HG03565 (cell line): ENCODE measurements around the gene GHRHR.

Experiments used
- ATAC-seq: cut with Tn5 transposase; IDR thresholded peaks from one replicate; pipeline ENCODE4 v1.9.1; 2021; ENCODE audit warnings: mild to moderate bottlenecking, moderate library complexity; ENCODE audit not compliant: unreplicated experiment

GHRHR gene

DNA sequence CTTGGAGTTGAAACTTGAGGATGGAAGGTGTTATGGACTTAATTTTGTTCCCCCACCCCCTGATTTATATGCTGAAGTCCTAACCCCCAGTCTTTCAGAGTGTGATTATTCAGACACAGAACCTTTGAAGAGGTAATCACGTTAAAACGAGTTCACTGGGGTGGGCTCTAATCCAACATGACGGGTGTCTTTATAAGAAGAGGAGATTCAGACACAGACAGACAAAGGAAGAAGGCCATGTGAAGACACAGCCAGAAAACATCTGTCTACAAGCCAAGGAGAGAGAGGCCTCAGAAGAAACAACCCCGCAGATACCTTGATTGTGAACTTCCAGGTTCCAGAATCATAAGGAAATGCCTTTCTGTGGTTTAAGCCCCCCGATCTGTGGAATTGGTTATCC is 37.0 kb downstream of the GHRHR start:
- ATAC-seq, result no peak

DNA sequence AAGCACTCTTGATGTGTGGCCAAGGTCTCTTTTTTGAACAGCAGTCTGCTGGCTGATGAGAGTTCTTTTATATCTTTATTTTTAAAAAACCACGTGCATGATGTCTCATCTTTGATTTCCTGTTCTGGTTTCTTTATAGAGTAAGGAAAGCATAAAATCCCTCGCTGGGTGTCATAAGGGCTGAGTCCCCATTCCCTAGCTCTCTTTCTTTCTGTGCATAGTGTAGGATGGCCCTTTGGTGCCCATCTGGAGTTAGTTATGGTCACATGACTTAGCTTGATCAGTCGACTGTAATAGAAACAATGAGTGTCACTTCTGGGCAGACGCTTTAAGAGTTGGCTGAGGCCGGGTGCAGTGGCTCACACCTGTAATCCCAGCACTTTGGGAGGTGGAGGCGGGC is 38.5 kb downstream of the GHRHR start:
- ATAC-seq, result no peak

DNA sequence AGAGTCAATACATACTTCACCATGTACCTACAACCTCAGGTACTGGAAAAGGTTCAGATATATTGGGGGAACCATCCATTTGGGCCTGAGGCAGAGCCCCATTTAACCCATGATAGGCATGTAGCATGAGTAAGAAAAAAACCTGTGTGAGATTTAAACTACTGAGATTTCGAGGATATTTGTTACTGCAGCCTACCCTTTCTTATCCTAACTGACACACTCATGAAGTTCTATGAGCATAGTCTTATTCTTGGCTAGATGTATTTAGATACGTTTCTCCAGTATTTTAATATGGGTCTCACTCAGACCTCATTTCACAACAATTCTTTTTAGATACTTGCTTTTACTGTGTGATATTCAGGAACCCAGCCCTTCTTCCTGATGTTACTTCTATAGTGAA is 39.3 kb downstream of the GHRHR start:
- no peak for ATAC-seq

DNA sequence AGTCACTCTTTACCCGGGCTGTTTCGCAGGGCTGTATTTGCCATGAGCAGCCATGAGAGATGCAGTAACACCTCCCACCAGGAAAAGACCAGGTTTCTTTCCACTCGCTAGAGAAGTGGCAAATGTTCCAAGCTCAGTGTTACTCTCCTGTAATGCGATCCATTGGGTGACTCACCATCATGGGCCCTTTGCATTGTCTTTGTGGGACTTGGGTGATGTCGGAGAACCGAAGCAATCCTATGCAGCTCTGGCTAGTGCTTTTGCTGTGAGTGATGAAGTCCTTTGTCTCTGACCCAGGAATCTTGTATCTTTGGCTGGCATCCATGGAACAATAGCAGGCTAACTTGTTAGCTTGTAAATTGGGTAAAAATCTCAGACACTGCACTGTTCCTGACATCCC is 40.0 kb downstream of the GHRHR start:
- no peak for ATAC-seq

DNA sequence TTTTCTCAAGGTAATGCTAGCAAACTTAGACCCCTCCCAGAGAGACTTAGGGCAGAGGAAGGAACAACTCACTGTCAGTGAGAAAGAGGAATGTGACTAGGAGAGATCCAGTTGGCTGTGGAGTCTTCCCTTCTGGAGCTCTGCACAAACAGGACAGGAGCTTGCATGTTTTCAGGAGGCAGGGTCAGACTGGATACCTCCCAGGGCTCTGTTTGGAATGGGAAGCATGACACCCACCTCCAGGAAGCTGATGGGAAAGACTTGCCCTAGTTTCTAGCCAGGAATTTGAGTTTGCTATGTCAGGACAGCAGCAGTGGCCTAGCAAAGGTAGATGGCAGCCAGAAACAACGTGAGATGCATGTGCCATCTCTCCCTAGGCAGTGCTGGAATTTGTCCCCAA is 40.6 kb downstream of the GHRHR start:
- ATAC-seq, result no peak

DNA sequence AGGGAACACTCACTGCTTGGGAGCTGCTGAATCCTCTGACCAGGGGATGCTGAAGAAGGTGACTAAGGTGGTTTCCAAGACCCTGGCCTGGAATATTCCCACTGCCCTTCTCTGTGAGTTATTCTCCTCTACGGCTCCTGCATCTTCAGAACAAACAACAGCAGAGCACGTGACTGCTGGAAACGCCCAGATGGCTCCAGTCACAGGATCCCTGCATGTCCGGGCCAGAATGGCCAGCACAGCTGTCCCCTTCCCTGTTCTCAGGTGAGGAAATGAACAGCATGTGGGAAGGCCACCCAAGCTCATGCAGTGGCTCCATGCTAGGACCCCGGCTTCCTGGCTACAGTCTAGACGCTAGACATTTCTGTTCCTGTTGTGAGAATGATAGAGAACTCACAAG is 43.1 kb downstream of the GHRHR start:
- no peak for ATAC-seq

DNA sequence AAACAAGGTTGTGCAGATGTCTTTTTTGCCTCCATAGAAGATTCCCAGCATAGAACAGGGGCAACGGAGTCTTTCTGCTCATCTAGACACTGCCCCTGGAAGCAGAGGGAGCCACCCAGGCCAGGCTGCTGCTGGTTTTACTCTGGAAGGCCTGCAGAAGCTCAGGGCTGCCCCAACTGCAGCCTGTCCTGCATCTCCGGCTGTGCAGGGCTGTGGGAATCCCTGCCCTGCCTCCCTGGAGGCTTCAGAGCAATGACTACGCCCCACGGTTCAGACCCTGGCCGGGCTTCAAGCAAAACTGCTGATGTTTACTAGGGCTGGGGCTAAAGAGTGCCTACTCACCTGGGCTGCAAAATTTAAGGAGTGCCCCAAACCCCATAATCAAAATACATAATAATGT is 43.9 kb downstream of the GHRHR start:
- ATAC-seq, result no peak

DNA sequence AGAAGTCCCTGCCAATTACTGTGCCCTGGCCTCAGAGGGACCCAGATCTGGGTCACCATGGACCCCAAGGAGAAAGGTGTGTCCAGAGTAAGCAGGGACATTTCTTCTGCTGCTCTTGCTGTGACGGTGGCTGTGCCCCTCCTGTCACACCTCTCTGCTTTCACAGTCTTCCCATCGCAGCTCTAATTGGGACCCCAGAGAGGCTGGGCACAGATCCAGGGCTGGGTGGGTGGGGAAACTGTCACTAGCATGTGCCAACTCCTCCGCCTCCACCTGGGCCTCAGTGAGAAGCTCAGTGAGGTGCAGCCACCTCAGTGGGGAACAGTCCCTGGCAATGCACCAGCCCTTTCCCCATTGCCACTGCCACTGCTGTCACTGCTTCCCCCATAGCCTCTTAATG is 51.1 kb downstream of the GHRHR start:
- ATAC-seq, result no peak

DNA sequence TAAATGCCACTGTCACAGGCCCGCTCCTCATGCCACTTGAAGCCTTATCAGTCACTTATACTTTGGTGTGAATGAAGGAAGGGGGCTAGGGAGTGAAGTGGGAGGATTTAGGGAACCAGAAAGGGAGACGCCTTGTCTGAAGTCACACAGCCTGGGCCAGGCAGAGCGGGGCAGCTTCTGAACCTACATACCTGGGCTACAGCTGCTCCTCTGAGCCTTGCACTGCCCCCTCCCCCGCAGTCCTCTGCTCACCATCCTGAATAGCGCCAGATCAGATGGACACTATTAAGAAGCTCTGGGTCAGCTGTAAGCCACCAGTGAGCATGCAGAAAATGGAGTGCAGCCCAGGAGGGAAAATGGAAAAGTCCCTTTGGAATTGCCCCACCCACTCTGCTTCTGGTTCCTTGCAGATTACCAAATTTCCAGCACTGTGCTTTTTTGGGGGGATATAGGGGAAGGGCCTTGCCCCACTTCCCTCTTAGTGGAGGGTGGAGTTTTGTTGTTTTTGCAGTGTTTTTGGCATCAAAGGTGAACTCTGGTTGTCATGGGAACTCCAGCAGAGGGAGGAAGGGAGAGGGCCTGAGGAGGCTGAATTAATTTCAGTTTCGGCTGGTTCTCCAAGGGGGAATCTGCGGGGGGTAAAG is 53.4 kb downstream of the GHRHR start:
- no peak for ATAC-seq

DNA sequence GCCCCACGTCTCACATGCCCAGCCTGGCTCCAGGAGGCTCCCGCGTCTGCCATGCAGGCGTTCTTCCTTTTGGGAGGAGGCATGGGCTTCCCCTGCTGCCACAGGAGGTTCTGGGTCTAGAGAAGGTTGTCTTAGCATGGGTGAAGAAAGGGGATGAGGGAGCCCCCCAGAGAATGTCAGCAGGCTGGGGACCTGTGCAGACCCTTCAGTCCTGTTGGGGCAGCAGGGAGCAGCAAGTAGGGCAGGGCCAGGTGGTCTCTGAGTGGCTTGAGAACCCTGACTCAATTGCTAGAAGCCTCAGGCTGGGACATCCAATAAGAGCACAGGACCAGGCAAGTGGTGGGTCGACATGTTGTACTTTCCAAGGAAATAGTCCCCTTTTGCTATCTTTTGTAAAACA is 54.0 kb downstream of the GHRHR start:
- ATAC-seq, result no peak

DNA sequence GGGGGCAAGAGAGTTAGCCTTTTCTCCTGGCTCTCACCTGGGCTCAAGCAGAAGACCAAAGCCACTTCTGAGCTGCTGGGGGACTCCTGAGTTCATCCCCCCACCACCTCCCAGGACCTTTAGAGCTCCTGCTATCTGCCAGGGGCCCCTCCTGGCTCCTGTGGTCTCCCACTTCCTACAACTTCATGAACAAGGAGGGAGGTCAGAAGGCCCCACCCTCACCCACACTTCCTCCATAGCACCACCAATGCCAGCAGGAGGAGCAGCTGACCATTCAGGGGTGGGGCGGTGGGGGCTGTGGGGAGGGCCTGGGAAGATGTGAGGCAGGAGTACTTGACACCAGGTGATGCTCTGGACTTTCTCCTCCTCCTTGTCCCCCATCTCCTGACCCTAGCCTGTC is 55.8 kb downstream of the GHRHR start:
- ATAC-seq, result no peak

DNA sequence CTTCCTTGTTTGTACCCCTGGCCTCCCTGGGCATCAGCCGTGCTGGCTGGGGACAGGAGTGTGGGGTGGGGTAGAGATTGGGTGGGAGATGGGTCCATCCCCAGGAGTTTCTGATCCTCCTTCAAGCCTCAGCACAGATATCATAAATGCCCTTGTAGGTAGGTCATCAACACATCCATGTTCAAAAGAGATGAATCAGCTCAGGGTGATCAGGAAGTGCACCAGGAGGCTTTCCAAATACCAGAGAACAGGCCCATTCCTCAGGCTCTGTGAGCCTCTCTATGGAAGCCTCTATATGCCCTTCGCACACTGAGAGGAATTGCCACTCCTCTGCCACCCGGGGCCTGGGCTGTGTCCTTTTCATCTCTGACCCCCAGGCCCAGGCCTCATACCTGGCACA is 56.4 kb downstream of the GHRHR start:
- no peak for ATAC-seq

DNA sequence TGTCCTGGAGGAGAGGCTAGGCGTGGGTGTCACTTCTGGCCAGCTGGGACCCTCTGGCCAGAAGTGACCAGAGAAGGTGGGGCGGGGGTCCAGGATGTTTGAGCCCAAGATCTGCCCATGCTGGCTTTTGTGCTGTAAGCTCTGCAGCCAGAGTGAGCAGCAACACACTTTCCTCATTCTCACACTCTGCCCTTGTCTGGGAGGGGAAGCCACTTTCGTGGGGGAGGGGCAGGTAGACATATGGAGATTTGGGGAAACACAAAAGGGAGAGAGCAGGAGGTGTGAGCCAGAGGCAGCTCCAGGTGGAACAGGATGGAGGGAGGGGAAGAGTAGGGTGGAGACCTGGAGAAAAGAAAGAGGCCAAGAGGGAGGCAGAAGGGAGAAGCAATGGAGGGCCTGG is 56.9 kb downstream of the GHRHR start:
- ATAC-seq, result no peak

DNA sequence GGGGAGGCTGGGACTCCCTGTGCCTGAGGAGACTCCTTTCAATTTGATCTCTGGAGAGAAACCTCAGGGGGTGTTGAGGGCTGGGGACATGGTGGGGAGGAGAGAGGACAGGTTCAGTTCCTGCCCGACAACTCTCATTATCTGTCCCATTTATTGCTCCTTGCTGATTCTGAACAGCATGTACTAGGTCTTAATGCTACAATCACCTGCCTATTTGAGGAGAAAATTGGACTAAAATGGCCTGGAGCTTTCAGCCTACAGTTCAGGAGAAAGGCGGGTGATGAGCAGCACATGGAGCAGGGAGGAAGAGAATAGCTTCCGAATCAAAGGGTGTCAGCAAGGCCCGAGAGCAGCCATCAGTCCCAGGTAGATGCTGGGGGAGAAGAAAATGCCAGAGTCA is 58.4 kb downstream of the GHRHR start:
- no peak for ATAC-seq

DNA sequence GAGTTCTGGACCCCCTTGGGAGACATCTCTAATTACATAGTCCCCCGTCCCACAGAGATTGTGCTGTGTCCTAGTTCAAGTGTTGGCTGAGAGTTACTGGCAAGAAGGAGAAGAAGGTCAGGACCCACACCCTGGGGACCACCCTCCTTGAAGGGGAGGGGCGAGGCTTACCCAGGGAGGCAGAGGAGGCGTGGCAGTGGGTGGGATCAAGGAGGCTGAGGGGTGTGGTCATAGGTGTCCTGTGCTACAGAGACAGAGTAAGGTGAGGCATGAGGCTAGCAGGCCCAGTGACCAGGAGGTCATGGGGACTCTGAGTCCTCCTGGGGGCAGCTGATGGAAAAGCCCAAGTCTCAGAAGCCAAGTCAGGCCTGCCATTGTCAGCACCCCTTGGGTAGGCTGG is 59.0 kb downstream of the GHRHR start:
- ATAC-seq, result no peak

DNA sequence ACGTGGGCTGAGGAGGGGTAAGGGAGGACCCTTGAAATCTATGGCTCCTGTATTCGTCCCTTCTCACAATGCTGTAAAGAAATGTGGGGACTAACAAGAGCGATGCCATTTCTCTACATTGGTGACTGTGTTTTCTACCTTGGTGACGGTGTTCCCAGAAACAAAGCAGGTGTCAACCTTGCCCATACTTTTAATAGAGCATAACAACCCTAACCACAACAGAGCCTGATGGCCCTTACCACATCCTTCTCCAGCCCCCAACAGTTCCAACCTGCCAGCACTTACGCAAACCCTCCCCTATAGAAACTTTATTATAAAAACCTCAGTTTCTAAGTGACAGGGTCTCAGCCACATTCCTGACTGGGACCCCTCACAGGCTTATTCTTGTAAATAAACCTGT is 60.1 kb downstream of the GHRHR start:
- ATAC-seq, result no peak

DNA sequence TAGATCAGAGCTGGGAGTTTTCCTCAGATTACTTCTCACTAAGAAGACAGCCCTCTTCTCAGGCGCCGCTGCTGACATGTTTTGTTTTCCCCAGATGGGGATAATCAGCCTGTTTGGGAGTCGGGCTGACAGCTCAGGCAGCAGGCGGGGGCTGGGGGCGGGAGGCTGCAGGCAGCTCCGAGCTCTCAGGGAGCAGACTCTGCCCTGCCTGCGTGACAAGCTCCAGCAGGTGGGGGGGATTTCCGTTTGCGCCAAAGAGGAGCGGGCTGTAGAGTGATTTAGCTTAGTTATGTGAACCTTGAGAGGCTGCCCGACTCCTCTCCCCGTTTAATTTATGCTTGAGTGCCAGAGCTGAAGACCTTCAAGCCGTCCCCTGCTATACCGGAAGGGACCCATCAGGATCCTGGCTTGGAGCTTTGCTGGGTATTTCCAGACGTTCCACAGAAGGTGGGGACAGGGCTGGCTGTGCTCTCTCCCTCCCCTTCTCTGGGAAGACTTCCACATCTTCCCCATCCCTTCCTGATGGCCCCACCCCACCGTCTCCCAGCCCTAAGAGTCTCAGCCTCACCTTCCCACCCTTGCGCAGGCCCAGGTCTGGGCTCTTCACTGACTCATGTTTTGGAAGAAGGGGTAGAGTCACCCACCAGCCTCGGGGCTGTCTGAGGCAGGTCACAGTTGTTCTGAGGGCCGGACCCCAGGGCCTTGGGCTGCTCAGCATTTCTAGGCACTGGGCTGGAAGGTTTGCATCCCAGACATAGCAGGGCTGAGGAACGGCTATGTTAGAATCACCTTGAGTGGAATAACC is 63.6 kb downstream of the GHRHR start:
- ATAC-seq, result no peak

DNA sequence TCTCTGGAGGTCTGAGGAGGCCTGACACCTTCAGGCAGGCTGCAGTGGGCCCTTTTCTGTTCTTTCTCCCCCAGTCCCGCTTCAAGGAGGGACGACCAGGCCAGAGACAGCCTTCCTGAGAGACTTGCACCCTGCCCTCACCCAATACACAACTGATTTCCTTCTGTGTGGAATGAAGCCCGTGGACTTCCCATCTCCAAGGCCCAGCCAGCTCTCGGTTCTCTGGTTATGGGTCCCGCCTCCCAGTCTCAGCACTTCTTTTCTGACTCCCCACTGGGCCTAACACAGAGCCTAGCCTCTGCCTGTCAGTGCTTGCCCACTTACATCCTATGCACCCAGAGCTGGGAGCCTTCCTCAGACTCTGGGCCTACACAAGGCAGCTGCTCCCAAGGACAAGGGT is 64.3 kb downstream of the GHRHR start:
- no peak for ATAC-seq

DNA sequence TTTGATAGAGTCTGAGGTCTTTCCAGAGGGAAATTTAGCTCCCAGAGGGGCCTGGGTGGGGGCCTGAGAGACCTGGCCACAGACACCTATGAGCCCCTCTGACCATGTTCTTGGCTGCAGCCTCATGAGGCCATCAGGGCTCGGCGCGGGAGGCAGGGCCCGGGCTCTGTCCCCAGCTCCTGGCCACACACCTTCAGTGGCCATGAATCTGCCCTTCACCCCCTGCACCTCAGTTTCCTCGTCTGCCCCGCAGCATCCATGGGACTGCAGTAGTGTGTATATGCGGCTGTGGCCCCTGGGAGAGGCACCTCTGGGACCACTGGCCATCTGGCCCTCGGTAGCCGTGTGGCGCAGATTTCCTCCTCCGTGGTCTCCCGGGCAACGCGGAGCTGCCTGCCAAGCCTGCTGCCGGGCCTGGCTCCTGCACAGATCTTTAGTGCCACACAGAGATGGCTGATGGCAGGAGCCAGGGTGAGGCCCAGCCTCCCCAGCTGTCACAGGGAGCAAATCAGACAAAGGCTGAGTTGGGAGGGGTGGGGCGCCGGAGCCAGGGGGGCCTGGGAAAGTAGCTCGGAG is 64.8 kb downstream of the GHRHR start:
- no peak for ATAC-seq
